Astrocyte of the cerebellum (primary cell): ENCODE results near the gene LTB4R2.
A peak's percentile ranks its signal among the peaks of the same experiment; 100 is the strongest.

ENCODE experiments used
- DNase-seq: peaks from one replicate; pipeline ENCODE4 v3.0.0-alpha.2; 2011; ENCODE audit warnings: low read depth
- H3K4me3 ChIP-seq: 2 replicates; pipeline ENCODE4 v1.5.1; 2011; ENCODE audit warnings: mild to moderate bottlenecking, low read depth, low read length, moderate library complexity
- CTCF ChIP-seq: IDR thresholded peaks from 2 replicates; pipeline ENCODE4 v1.5.1; 2012; ENCODE audit warnings: low read length, low read depth, moderate library complexity, mild to moderate bottlenecking; ENCODE audit errors: missing control alignments
- in situ Hi-C: cut with HindIII; loops from 2 replicates; pipeline ENCODE4 v1.10.0; 2017; ENCODE audit warnings: low sequenced_read_pairs

Gene LTB4R2

GRCh38 chr14:24298892-24299254, 11.1 kb upstream of the LTB4R2 start:
- in situ Hi-C loops: no loop called here
- no peak for DNase-seq
- H3K4me3 ChIP-seq: peak overlapping the region; percentile 98
- no peak for TF ChIP-seq CTCF

- peak within 1 kb of the TSS; percentile 98 for H3K4me3 ChIP-seq
- in situ Hi-C loops: no loop called here
- DNase-seq: peak; percentile 73
- TF ChIP-seq CTCF: no peak
Measured at GRCh38 chr14:24299255-24300191, 10.4 kb upstream of the LTB4R2 start, which contains the start of the genes DHRS1 and NOP9. TSS of gene DHRS1 (minus strand) at chr14:24299780. CDS start at chr14:24299106, 674 bp downstream. TSS of gene NOP9 (plus strand) at chr14:24299850. CDS start at chr14:24299955, 105 bp downstream.

GRCh38 chr14:24300326-24300980, 9.5 kb upstream of the LTB4R2 start:
- no peak for DNase-seq
- in situ Hi-C loops: no loop called here
- no peak for TF ChIP-seq CTCF

GRCh38 chr14:24304019-24304387, 5.9 kb upstream of the LTB4R2 start:
- in situ Hi-C loops: no loop called here
- DNase-seq: no peak
- TF ChIP-seq CTCF: no peak
- H3K4me3 ChIP-seq: no peak overlapping the region

More at GRCh38 chr14:24300326-24300980, 9.5 kb upstream of the LTB4R2 start:
- H3K4me3 ChIP-seq: peak overlapping the region; percentile 98

- in situ Hi-C loops: no loop called here
- no peak for DNase-seq
- H3K4me3 ChIP-seq: no peak overlapping the region
- no peak for TF ChIP-seq CTCF
Measured at GRCh38 chr14:24307156-24307574, 2.8 kb upstream of the LTB4R2 start.

- peak; percentile 18 for DNase-seq
- H3K4me3 ChIP-seq: no peak within 1 kb of the TSS
- TF ChIP-seq CTCF: peak; percentile 99
- in situ Hi-C loops: no loop called here
Measured at GRCh38 chr14:24307575-24308341, 2.2 kb upstream of the LTB4R2 start, which contains the start of gene CIDEB. TSS of gene CIDEB (minus strand) at chr14:24307977. CDS start at chr14:24307858, 119 bp downstream.
